Activated CD8-positive, alpha-beta memory T cell treated with anti-CD3 and anti-CD28 coated beads for 1 hour (primary cell): Measurements from ENCODE around the gene UBALD1.

ENCODE experiments used
- DNase-seq, 2 donors: peaks; one replicate each; pipeline ENCODE4 v3.0.0-alpha.2; 2020; ENCODE audit warnings: low read depth in 1 of 2; ENCODE audit errors: extremely low read depth in 1 of 2

UBALD1 gene

GRCh38 chr16:4561596-4561995 lies 53.1 kb downstream of the UBALD1 start:
- no peak for DNase-seq
